Neutrophil (primary cell): ENCODE data around the gene PHF20.
"Not testable (repeated sequence)": the region's sequence is repeated elsewhere in the genome, so short reads cannot be mapped to it uniquely, and the experiment has no call there.

Experiments
- H3K27ac ChIP-seq: fragments of 200-600 bp; sonication (generic); 2 replicates; pipeline ENCODE4 v1.5.1; 2016; ENCODE audit warnings: mild to moderate bottlenecking, moderate library complexity
- H3K27me3 ChIP-seq: fragments of 200-600 bp; sonication (generic); 2 replicates; pipeline ENCODE4 v1.6.0; 2016; ENCODE audit warnings: mild to moderate bottlenecking
- H3K36me3 ChIP-seq: fragments of 200-600 bp; sonication (generic); 2 replicates; pipeline ENCODE4 v1.5.1; 2017
- H3K4me1 ChIP-seq, 2 experiments: fragments of 200-600 bp in 1 of 2; sonication (generic) in 1 of 2; 1 replicate in 1 of 2; 2 replicates in 1 of 2; pipeline versions ENCODE4 v1.5.1 to v1.6.1; 2013 to 2016; ENCODE audit warnings: low read depth in 1 of 2, low read length in 1 of 2, mild to moderate bottlenecking in 1 of 2, moderate library complexity in 1 of 2; ENCODE audit not compliant: control insufficient read depth in 1 of 2, insufficient read depth in 1 of 2
- H3K4me3 ChIP-seq, 2 experiments: fragments of 200-600 bp in 1 of 2; sonication (generic) in 1 of 2; 1 replicate in 1 of 2; 2 replicates in 1 of 2; pipeline ENCODE4 v1.5.1; 2013 to 2016; ENCODE audit warnings: low read depth in 1 of 2, low read length in 1 of 2, mild to moderate bottlenecking in 1 of 2, moderate library complexity in 1 of 2
- H3K9me3 ChIP-seq: fragments of 200-600 bp; sonication (generic); 2 replicates; pipeline ENCODE4 v1.5.1; 2016
- CTCF ChIP-seq: fragments of 200-600 bp; sonication (generic); IDR thresholded peaks from 2 replicates; pipeline ENCODE4 v1.5.1; 2016; ENCODE audit warnings: antibody characterized with exemption

The PHF20 gene

GRCh38 chr20:35953387-35954199 is 181.8 kb downstream of the PHF20 start:
- peak overlapping the region; percentile 95 to 98 for H3K4me3 ChIP-seq
- peak overlapping the region; percentile 96 for H3K27ac ChIP-seq
- peaks cover 6% of the 10 kb centered on the region for H3K36me3 ChIP-seq
- H3K4me1 ChIP-seq = peaks cover 31% of the 10 kb centered on the region in 2 experiments
- H3K9me3 ChIP-seq = no peaks in the 10 kb centered on the region
- H3K27me3 ChIP-seq = no peaks in the 10 kb centered on the region
- no peak for TF ChIP-seq CTCF

GRCh38 chr20:35954200-35954906 is 182.5 kb downstream of the PHF20 start, which contains the start of gene SCAND1:
Gene SCAND1 (minus strand): TSS chr20:35954502. CDS start chr20:35954284, 218 bp downstream.
- TF ChIP-seq CTCF = peak; percentile 99
- peak within 1 kb of the TSS; percentile 95 to 98 for H3K4me3 ChIP-seq
- H3K27me3 ChIP-seq = no peaks in the 10 kb centered on the region
- H3K36me3 ChIP-seq = no peaks in the 10 kb centered on the region
- H3K4me1 ChIP-seq = peaks cover 31% of the 10 kb centered on the region in 2 experiments
- no peaks in the 10 kb centered on the region for H3K9me3 ChIP-seq
- H3K27ac ChIP-seq = peak within 1 kb of the TSS; percentile 96

- TF ChIP-seq CTCF = no peak
- Histone ChIP-seq H3K4me1 (peaks cover 31% of the 10 kb centered on the region in 2 experiments), H3K36me3 (no peaks in the 10 kb centered on the region), H3K27me3 (no peaks in the 10 kb centered on the region), H3K4me3 (peak overlapping the region; percentile 95 to 98), H3K27ac (peak overlapping the region; percentile 96), H3K9me3 (no peaks in the 10 kb centered on the region)
These were observed 183.1 kb downstream of the PHF20 start for GRCh38 chr20:35954907-35955251.

GRCh38 chr20:35956616-35957015 is 184.8 kb downstream of the PHF20 start:
- Histone ChIP-seq H3K9me3 (no peaks in the 10 kb centered on the region), H3K4me3 (no peak overlapping the region), H3K36me3 (no peaks in the 10 kb centered on the region), H3K27ac (no peak overlapping the region), H3K27me3 (peaks cover 5% of the 10 kb centered on the region), H3K4me1 (peaks cover 31% of the 10 kb centered on the region in 2 experiments)
- no peak for TF ChIP-seq CTCF

- H3K4me1 ChIP-seq, H3K36me3 ChIP-seq, H3K27ac ChIP-seq, H3K4me3 ChIP-seq, H3K27me3 ChIP-seq, H3K9me3 ChIP-seq: not testable (repeated sequence)
These were observed 187.5 kb downstream of the PHF20 start for GRCh38 chr20:35959291-35959690.

- Histone ChIP-seq H3K4me1 (no peaks in the 10 kb centered on the region), H3K4me3 (no peak overlapping the region), H3K27me3 (peaks cover 12% of the 10 kb centered on the region), H3K9me3 (no peaks in the 10 kb centered on the region), H3K27ac (no peak overlapping the region), H3K36me3 (no peaks in the 10 kb centered on the region)
- no peak for TF ChIP-seq CTCF
These were observed 192.1 kb downstream of the PHF20 start for GRCh38 chr20:35963878-35964277.
